GM12878 (cell line): ENCODE data around the gene PXMP2. TPM values are rescaled to one million over a fixed set of nuclear protein-coding genes. Genes with fewer than 3 reads are reported as not detected.
A peak's percentile ranks its signal among the peaks of the same experiment; 100 is the strongest.

ENCODE experiments used
- ATAC-seq: fragments of 200-7000 bp; cut with Tn5 transposase; 3 replicates; pipeline ENCODE4 v1.9.1; 2020; ENCODE audit warnings: mild to moderate bottlenecking, moderate library complexity
- BruUV-seq: library from RNA; stranded (reverse); fragments of 400-500 nt; replicated peaks from 2 replicates; lab custom pipeline; 2021; lab: Mats Ljungman, UMichigan
- CTCF ChIA-PET: fragments of 300-600 bp; sonication (Branson Sonifier 250); formaldehyde crosslinking; extraction: SDS; loops from one replicate; lab custom pipeline; 2021; ENCODE audit warnings: inconsistent platforms; lab: Yijun Ruan, JAX
- POLR2A ChIA-PET: fragments of 350-600 bp; formaldehyde crosslinking; extraction: SDS; loops from one replicate; lab custom pipeline; 2021; ENCODE audit warnings: inconsistent platforms; lab: Charles Lee
- RAD21 ChIA-PET: fragments of 300-600 bp; sonication (Branson Sonifier 250); formaldehyde crosslinking; loops from one replicate; lab custom pipeline; 2023; ENCODE audit warnings: antibody characterized with exemption; ENCODE audit not compliant: unreplicated experiment; lab: Charles Lee
- SMC1A ChIA-PET: fragments of 300-600 bp; sonication (Branson Sonifier 250); formaldehyde crosslinking; loops from one replicate; lab custom pipeline; 2023; ENCODE audit not compliant: unreplicated experiment, uncharacterized antibody; lab: Charles Lee
- DNase-seq: peaks from one replicate; pipeline ENCODE4 v3.0.0-alpha.2; 2011; ENCODE audit warnings: low read depth, low spot score
- FAIRE-seq: peaks from 3 replicates; lab custom pipeline; 2011; peaks lifted over from hg19 to GRCh38; lab: Jason Lieb, UNC
- H2AFZ ChIP-seq: 2 replicates; pipeline ENCODE4 v1.6.0; 2011; ENCODE audit warnings: low read depth, low read length, control low read depth; ENCODE audit not compliant: control insufficient read depth
- H3K27ac ChIP-seq: 2 replicates; pipeline ENCODE4 v1.5.1; 2011; ENCODE audit warnings: control low read depth; ENCODE audit not compliant: control insufficient read depth, insufficient read depth
- H3K27me3 ChIP-seq, 2 experiments: replicated peaks in 1 of 2; 2 replicates each; pipeline versions ENCODE4 v1.6.0 to v1.6.1; 2011; ENCODE audit warnings: low read length in 1 of 2; ENCODE audit not compliant: control insufficient read depth in 2 of 2, insufficient read depth in 2 of 2
- H3K36me3 ChIP-seq, 2 experiments: 2 replicates each; pipeline ENCODE4 v1.5.1; 2011; ENCODE audit warnings: low read length in 1 of 2; ENCODE audit not compliant: control insufficient read depth in 2 of 2, insufficient read depth in 2 of 2
- H3K4me1 ChIP-seq: 2 replicates; pipeline ENCODE4 v1.6.1; 2011; ENCODE audit warnings: mild to moderate bottlenecking, low read length, moderate library complexity, mixed read lengths; ENCODE audit not compliant: control insufficient read depth, insufficient read depth
- H3K4me2 ChIP-seq: 2 replicates; pipeline ENCODE4 v1.6.0; 2011; ENCODE audit warnings: control low read depth; ENCODE audit not compliant: control insufficient read depth, insufficient read depth
- H3K4me3 ChIP-seq: fragments of 200-600 bp; sonication (generic); 2 replicates; pipeline ENCODE4 v1.5.1; 2016
- H3K79me2 ChIP-seq: 2 replicates; pipeline ENCODE4 v1.6.0; 2011; ENCODE audit warnings: low read length; ENCODE audit not compliant: control insufficient read depth, insufficient read depth
- H3K9ac ChIP-seq: 2 replicates; pipeline ENCODE4 v1.8.0; 2011; ENCODE audit warnings: low read length, control low read depth, mixed read lengths; ENCODE audit not compliant: control insufficient read depth, insufficient read depth
- H3K9me3 ChIP-seq: replicated peaks from 3 replicates; pipeline ENCODE4 v1.5.1; 2011; ENCODE audit warnings: mild to moderate bottlenecking, low read length; ENCODE audit not compliant: control insufficient read depth, insufficient read depth
- H4K20me1 ChIP-seq: 2 replicates; pipeline ENCODE4 v1.6.0; 2011; ENCODE audit not compliant: control insufficient read depth, insufficient read depth
- POLR2A ChIP-seq: IDR thresholded peaks from 2 replicates; pipeline ENCODE4 v1.6.1; 2011; ENCODE audit warnings: low read depth, mild to moderate bottlenecking, low read length
- ZBTB11 ChIP-seq: fragments of 450-650 bp; formaldehyde crosslinking; IDR thresholded peaks from 2 replicates; pipeline ENCODE4 v1.5.0; 2022; ENCODE audit warnings: mild to moderate bottlenecking, missing genetic modification characterization
- WGBS: methylation state at CpG from one replicate; pipeline ENCODE4 v1.1.6; 2016; ENCODE audit warnings: low lambda C conversion rate; ENCODE audit not compliant: insufficient replicate concordance, insufficient coverage; ENCODE audit errors: missing lambda C conversion rate; 5-methylcytosine and 5-hydroxymethylcytosine counted together
- in situ Hi-C: fragments of 300-500 bp; cut with MboI; formaldehyde crosslinking; loops from 9 replicates; pipeline ENCODE4 v1.14.3; 2018; ENCODE audit warnings: mixed read lengths
- intact Hi-C: fragments of 100-400 bp; cut with micrococcal nuclease; formaldehyde crosslinking; loops from one replicate; pipeline ENCODE4 v1.14.2; 2022; ENCODE audit not compliant: unreplicated experiment
- polyA plus RNA-seq, 11 experiments: library from polyadenylated mRNA; depleted of rRNA in 4 of 11; unstranded in 6 of 11; stranded (reverse) in 5 of 11; fragments of >200 nt; fragmentation: Nextera tagmentation in 4 of 11; fragmentation: Illumina TruSeq in 1 of 11; extraction: Ambion mirVana in 4 of 11; extraction: Trizol in 1 of 11; gene quantifications; 1 replicate in 1 of 11; 2 replicates in 10 of 11; pipeline versions ENCODE4 v1.2.1 to v1.2.3, GENCODE V29; 2011 to 2016; ENCODE audit warnings: inconsistent platforms in 2 of 11, missing spikeins in 2 of 11, low read depth in 1 of 11
- total RNA-seq, 4 experiments: library from RNA; depleted of rRNA in 3 of 4; stranded (reverse); fragments of >200 nt in 3 of 4; fragmentation: Illumina TruSeq in 1 of 4; extraction: Trizol in 1 of 4; gene quantifications; 2 replicates each; pipeline versions ENCODE4 v1.2.1 to v1.2.3, GENCODE V29; 2013 to 2021

Gene PXMP2
- total and polyA plus RNA-seq, 10 of the 15 experiments (the other 5 are each of a cell fraction or from before 2014, with no cell fraction given) = 4.0 to 97.8 (median 42.0) TPM

DNA sequence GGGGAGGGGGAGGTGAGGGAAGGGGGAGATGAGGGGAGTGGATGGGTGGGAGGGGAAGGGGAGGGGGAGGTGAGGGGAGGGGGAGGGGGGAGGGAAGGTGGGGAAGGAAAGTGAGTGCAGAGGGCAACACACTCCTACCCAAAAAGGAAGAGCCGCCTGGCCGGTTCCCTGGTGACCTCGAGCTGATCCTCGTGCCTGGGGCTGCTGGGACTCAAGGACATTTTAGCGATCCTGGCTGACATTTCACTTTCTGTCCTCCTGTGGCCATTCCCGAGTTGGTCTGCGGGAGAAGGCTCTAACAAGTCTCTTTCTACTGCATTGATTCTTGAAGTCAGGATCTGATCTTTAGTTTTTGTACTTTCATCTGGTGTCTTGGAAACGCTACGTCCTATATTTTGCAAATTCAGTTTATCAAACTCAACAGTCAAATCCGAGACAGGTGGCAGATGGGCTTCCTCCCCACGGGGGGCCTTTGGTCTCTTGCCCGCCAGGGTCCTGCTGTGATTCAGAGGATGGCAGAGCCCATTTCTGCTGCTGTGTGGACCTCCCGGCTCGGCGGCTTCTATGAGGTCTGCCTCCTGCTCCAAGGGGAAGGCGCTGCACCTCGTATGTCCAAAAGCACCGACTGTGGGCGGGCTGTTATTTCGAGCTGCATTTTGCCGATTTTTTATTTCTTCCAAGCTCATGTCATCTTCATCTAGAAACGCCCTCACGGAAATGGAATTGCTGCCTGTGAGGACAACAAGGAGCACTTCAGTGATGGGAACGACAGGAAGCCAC is 42.3 kb downstream of the PXMP2 start:
- Histone ChIP-seq H2AFZ (no peak overlapping the region), H3K9me3 (no peaks in the 10 kb centered on the region; the same call in 2 of the 3 replicates), H3K4me3 (no peak overlapping the region), H4K20me1 (no peaks in the 10 kb centered on the region), H3K27me3 (no peaks in the 10 kb centered on the region), H3K79me2 (no peaks in the 10 kb centered on the region), H3K27ac (no peak overlapping the region), H3K36me3 (peaks cover 24 to 41% of the 10 kb centered on the region in 2 experiments), H3K9ac (no peak overlapping the region), H3K4me2 (no peak overlapping the region), H3K4me1 (no peaks in the 10 kb centered on the region)
- ChIA-PET RAD21 (no interaction called here), CTCF (interaction anchor here (1.3 kb wide), 1 partner anchor 10 kb away, joined by 3 read pairs; no protein-coding TSS in a partner anchor), SMC1A (no interaction called here), POLR2A (no interaction called here)
- FAIRE-seq (no peak), DNase-seq (no peak), ATAC-seq (no peak)
- in situ Hi-C loops = no loop called here
- intact Hi-C loops = no loop called here
- TF ChIP-seq ZBTB11 (CRISPR knock-in tag) (no peak), POLR2A (0 out of 2 replicates have a peak, but pooled peaks have one; percentile 6)
- BruUV-seq = no TSS peak
- WGBS = 89% methylated on average over 24 of the region's 24 CpGs
